GM10847 (cell line): ENCODE results near the gene HSF5.

Source experiments
- POLR2A ChIP-seq: IDR thresholded peaks from 2 replicates; pipeline ENCODE4 v1.6.1; 2011; ENCODE audit not compliant: insufficient read length; ENCODE audit errors: extremely low read depth

The HSF5 gene

DNA sequence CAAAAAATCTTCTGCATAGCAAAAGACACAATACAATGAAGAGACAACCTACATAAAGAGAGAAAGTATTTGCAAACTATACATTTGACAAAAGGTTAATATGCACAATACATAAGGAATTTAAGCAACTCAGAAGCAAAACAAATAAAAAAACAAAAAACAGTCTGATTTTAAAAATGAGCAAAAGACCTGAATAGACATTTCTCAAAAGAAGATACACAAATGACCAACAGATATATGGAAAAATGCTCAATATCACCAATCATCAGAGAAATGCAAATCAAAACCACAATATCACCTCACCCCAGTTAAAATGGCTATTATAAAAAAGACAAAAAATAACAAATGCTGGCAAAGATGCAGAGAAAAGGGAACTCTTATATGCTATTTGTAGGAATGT lies 32.7 kb downstream of the HSF5 start:
- TF ChIP-seq POLR2A: no peak

DNA sequence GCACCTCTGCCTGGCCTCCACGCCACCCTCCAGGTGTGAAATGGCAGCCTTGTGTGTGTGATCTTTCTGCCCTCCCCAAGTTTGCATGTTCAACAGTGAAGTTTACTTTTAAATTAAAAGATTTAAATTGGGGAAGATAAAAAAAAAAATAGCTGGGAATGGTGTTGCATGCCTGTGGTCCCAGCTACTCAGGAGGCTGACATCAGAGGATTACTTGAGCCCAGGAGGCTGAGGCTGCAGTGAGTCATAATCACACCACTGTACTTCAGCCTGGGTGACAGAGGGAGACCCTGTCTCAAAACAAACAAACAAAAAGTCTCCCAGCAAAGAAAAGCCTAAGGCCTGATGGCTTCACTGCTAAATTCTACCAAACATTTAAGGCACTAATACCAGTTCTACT lies 35.5 kb downstream of the HSF5 start:
- TF ChIP-seq POLR2A: no peak

DNA sequence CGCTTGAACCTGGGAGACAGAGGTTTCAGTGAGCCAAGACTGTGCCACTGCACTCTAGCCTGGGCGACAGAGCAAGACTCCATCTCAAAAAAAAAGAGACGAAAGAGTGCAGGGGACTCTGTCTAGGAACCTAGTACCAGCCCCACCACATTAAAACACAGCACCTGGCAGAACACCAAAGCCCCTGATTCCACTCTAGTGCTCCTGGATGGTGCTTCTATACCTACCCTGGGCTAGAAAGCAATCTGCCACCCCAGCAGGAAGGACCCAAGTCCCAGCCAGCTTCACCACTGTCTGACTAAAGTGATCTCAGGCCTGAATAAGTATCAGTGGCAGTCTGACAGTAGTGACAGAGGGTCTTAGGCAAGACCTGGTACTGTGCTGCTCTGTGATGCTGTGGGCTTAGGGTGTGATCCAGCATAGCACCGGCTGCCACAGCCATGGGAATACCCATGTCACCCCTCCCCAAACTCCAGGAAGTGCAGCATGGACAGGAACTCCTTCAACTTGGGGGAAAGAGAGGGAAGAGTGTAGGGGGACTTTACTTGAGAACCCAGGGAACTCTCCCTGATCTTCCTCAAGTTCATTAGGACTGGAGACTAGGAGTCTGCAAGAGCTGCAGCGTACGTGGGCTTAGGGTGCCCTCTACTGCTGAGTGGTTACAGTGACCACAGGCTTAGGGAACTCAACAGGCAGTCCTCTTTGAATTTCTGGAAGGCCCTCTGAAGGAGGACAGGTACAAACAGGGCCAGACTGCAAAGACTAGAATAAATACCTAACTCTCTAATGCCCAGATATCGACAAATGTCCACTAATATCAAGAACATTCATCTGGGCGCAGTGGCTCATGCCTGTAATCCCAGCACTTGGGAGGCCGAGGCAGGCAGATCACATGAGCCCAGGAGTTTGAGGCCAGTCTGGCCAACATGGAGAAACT lies 40.9 kb downstream of the HSF5 start:
- TF ChIP-seq POLR2A: no peak

DNA sequence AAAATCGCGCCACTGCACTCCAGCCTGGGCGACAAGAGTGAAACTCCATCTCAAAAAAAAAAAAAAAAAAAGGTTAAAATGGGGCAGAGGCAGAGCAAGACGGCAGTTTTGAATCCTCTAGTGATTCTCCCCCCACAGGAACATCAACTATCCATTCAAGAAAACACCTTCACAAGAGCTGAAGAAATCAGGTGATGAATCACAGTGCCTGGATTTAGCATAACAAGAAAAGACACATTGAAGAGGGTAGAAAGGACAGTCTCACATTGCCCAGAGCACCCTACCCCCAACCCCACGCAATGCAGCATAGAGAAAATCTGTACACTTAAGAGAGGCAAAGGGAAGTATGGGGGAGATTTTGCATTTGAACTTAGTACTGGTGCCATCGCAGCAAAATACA lies 42.1 kb downstream of the HSF5 start:
- no peak for TF ChIP-seq POLR2A

DNA sequence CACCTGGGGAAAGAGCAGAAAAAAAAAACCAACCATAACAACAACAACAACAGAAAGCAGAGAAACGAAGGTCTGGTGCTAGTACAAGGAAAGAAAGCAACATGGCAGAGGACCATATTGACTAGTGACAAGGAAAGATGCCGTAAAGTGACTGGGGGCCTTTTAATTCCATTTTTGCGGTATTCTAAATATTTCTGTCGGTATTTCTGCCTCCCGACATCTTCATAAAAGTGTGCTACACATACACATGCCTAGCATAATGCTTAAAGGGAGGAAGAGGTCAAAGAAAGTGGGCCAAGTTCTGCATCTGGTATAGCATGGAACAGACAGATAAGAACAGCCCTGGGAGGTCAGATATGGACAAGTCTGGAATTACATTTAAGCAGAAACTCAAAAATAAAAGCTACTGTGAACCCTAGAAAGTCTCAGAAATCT lies 51.4 kb downstream of the HSF5 start:
- no peak for TF ChIP-seq POLR2A

DNA sequence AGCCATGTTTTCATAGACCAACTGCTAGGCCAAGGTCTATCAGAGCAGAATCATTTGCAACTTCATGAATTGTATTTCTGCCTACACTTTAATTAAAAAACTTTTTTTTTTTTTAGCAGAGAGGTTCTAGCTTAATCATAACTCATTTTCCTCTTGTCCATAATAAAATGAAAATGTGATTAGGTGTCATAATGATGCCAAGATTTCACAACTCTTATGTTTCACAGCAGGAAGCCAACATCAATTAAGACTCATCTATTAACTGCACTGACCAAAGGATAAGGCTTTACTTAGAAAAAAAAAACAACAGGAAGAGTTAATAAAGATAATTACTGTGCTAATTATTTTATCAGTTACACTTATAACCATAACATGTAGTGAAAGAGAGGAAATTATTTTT lies 52.0 kb downstream of the HSF5 start:
- TF ChIP-seq POLR2A: no peak

DNA sequence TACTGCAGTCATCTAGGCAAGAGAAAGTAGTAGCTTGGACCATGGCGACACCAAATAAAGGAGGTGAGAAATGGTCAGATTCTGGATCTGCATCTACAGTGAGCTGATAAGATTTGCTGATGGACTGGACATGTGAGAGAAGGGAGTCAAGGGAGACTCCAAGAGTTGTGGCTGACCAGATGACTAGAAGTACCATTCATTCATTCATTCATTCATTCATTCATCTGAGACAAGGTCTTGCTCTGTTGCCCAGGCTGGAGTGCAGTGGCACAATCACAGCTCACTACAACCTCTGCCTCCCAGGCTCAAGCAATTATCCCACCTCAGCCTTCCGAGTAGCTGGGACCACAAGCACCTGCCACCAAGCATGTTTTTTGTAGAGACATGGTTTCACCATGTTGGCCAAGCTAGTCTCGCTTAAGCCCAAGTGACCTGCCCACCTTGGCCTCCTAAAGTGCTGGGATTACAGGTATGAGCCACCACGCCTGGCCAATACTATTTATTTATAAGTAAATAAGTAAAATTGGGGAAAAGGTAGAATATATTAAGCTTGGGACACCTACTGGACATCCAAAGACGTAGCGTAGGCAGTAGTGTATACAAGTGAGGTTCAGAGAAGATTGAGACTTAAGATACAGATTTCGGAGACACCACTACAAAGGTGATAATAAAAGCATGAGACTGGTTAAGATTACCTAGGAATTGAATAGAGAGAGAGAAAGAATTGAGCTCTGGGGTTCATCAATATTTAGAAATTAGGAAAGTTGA lies 55.2 kb downstream of the HSF5 start:
- TF ChIP-seq POLR2A: no peak

DNA sequence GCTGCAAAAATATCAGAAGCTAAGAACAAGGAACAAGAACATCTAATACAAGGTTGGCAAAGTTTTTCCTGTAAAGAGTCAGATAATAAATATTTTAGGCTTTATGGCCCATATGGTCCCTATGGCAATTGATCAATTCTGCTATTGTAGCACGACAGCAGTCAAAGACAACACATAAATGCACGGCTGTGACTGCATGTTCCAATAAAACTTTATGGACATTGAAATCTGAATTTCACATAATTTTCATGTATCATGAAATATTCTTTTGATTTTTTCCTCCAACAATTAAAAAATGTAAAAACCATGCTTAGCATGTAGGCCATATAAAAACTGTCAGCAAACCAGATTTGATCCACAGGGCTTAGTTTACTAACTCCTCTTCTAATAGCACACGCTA lies 60.4 kb downstream of the HSF5 start:
- no peak for TF ChIP-seq POLR2A

DNA sequence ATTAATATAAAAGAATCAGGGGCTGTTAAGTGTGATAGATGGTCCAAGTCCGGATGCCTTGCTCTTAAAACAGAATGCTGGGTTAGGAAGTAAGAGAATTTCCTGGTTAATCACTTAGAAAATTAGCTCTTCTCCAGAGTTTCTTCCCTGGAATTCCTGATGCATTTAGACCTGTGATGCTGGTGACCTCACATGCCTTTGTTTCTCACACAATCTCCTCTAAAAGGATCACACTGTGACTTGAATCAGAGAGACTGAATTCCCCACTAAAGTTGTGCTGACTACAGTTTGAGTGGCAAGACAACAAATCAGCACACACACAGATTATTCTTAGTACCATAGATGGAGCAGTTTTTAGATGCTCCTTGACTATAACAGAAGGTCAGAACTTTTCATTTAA lies 66.5 kb downstream of the HSF5 start:
- no peak for TF ChIP-seq POLR2A

DNA sequence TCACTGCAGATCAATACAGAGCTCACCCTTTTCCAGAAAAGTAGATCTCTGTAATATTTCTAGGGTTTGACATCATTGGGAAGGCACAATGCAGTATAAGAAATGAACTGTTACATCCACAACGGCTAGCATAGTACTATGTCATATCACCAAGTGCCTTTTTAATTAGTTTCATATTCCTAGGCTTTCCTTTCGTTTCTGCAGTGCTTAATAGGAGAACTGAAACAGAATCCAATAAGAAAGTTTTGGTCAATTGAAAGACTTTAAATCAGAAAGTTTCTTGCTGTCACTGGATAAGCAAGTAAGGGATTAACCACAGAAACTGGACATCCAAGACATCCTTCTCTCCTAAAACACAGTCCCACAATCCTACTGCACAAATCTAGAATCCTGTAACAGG lies 67.4 kb downstream of the HSF5 start:
- TF ChIP-seq POLR2A: no peak

DNA sequence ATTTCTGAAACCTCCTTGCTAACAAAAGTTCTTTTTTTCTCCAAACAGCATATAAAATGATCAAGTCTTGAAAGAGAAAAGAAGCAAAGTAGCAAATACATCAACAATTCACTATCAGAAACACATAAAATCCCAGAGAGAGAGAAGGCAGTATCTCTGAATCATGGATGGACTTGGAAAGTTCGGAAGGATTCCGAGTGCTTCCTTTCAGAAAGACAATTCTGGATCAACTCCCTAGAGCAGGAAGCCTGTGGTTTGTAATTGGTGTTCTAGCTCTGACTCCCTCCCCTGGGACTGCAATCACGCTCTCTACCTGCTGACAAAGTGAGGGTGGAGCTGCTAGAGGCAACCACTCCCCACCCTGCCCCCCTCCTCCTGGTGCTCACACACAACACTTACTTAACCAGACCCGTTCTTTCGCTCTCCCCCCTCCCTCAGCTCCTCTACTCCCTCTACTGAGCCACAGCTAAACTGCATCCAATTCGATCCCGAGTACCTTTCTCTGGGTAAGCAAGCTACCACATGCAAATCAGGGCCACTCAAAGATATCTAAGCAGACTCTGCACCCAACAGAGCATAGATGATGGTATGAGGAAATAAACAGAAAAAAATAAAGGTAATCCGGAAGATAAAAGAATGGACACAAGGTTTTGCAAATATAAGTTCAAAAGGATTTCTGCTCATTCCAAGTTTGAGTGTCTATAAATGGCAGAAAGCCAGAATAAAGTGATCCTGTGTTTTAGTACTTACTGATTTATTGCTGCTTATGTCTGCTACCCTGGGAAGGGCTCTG lies 70.7 kb downstream of the HSF5 start, which contains the start of gene RNF43:
Gene RNF43, minus strand, starts transcription at position 235 of the 793 bp plus-strand sequence. CDS start 1,957 bp downstream, outside the sequence.
- no peak for TF ChIP-seq POLR2A

DNA sequence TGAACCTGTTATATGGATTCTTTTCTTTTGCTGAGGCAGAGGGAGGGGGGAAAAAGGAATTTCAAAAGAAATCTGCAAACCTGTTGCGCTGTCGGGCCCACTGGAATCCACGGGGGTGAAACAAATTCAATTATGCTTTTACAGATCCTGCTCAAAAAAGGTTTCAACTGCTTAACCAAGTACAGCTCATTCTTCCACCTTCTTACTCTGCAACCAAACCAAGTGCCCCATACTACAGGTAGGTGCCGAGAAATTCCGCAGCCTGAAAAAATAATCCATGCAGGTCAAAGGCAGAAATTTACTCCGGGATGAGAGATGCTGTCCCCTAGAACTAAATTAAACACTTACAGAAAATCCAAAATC lies 71.3 kb downstream of the HSF5 start:
- no peak for TF ChIP-seq POLR2A

DNA sequence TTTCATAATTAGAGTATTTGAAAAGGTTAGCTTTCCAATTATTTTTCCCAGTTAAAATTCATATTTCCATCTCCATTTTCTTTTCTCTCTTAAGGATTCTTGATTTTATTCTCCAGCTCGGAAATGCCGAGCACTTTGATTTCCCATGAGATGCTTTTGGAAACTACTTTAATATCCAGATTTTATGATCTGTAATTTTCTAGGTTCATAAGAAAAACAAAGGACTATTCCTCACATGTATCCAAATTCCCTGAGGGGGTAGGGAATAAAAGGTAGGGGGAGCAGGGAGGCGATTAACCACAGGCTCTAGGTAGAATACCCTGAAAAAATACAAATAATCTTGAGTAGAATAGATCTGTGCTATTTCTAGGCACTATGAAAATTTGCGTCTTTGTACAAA lies 71.8 kb downstream of the HSF5 start:
- no peak for TF ChIP-seq POLR2A

DNA sequence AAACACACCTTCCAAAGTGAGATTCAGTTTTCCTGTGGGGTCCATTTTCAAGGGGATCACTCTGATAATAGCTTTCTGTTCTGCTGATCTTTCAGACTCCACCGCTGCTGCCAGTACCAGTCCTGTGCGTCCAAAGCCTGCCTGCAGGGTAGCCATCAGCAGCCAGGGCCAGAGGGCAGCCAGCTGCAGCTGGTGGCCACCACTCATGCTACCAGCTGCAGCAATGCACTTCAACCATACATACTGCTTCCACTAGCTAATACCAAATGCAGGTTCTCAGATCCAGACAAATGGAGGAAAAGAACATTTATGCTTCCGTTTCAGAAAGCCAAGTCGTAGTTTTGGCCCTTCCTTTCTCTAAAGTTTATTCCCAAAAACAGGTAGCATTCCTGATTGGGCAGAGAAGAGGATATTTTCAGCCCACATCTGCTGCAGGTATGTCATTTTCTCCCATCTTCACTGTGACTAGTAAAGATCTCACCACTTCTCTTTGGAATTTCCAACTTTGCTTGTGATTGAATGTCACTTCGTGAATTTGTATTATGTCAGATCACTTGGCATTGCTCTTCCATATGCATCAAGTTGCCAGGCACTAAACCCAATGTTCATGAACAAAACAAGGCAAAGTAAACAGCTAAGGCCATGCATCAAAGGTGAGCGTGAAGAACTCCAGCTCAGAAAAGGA lies 72.7 kb downstream of the HSF5 start:
- no peak for TF ChIP-seq POLR2A

DNA sequence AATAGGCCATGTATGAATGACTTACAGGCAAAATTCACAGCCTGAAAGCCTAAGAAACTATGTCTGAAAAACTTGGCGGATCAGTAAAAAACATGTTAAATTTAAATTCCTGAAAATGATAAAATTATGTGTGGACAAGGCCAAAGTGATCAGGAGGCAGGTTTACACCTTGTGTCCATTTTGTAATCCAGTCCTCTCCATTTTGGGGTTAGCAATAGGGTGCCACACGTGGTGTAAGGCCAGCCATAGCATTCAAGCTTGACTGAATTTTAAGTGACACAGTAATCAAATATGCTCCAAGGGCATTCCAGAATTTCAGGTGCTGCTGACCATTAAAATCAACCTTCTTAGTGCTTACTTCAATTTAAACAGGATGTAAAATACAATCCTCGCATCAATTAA lies 73.6 kb downstream of the HSF5 start:
- no peak for TF ChIP-seq POLR2A
